Thoracic aorta (tissue), 2 donors: Measurements from ENCODE around the gene GSG1L. TPM values are rescaled to one million over a fixed set of nuclear protein-coding genes. Genes with fewer than 3 reads are reported as not detected.

Source experiments
- ATAC-seq: fragments of 150-250 bp; one replicate; pipeline ENCODE4 v1.8.0; 2017; ENCODE audit warnings: low read depth; ENCODE audit not compliant: insufficient number of reproducible peaks, low FRiP score
- DNase-seq: peaks from one replicate; pipeline ENCODE4 v3.0.0-alpha.2; 2020; ENCODE audit warnings: low spot score
- H3K27ac ChIP-seq, 2 donors: fragments of 200-600 bp; sonication (generic); 1 replicate in 1 of 2; 2 replicates in 1 of 2; pipeline ENCODE4 v1.5.1; 2016; ENCODE audit warnings: mild to moderate bottlenecking in 2 of 2, moderate library complexity in 2 of 2
- H3K27me3 ChIP-seq: fragments of 200-600 bp; sonication (generic); replicated peaks from 2 replicates; pipeline ENCODE4 v1.6.0; 2016; ENCODE audit warnings: mild to moderate bottlenecking; ENCODE audit not compliant: insufficient read depth
- H3K36me3 ChIP-seq: fragments of 200-600 bp; sonication (generic); one replicate; pipeline ENCODE4 v1.5.1; 2016
- H3K4me1 ChIP-seq, 2 donors: fragments of 200-600 bp; sonication (generic); 1 replicate in 1 of 2; 2 replicates in 1 of 2; pipeline versions ENCODE4 v1.5.1 to v1.6.0; 2016; ENCODE audit warnings: low read depth in 2 of 2, mild to moderate bottlenecking in 1 of 2; ENCODE audit not compliant: control insufficient read depth in 1 of 2
- H3K4me3 ChIP-seq: fragments of 200-600 bp; sonication (generic); 2 replicates; pipeline ENCODE4 v1.5.1; 2016; ENCODE audit warnings: mild to moderate bottlenecking
- H3K9me3 ChIP-seq: fragments of 200-600 bp; sonication (generic); 2 replicates; pipeline ENCODE4 v1.5.1; 2016
- CTCF ChIP-seq: fragments of 200-600 bp; sonication (generic); IDR thresholded peaks from one replicate; pipeline ENCODE4 v1.5.1; 2019; ENCODE audit warnings: antibody characterized with exemption
- total RNA-seq, 2 donors: library from RNA; depleted of rRNA; stranded (reverse); fragments of >200 nt; gene quantifications; one replicate each; pipeline versions ENCODE4 v1.1.0 to v1.2.3, GENCODE V29; 2016

GSG1L gene
- total RNA-seq, 2 donors from 2014 or later = 5.3 to 5.9 TPM

- no peaks in the 10 kb centered on the region for H3K9me3 ChIP-seq
- no peaks in the 10 kb centered on the region for H3K27me3 ChIP-seq
- H3K27ac ChIP-seq = no peak overlapping the region
- TF ChIP-seq CTCF = no peak
- no peak overlapping the region for H3K4me3 ChIP-seq
- DNase-seq (no peak), ATAC-seq (no peak)
- no peaks in the 10 kb centered on the region for H3K36me3 ChIP-seq
- H3K4me1 ChIP-seq = peaks cover 8 to 25% of the 10 kb centered on the region in 2 donors
Measured at GRCh38 chr16:27751233-27751632, 312.3 kb downstream of the GSG1L start.

- ATAC-seq (no peak), DNase-seq (no peak)
- Histone ChIP-seq H3K4me1 (peaks cover 5 to 20% of the 10 kb centered on the region in 2 donors), H3K4me3 (no peak overlapping the region), H3K27ac (no peak overlapping the region), H3K27me3 (no peaks in the 10 kb centered on the region), H3K36me3 (no peaks in the 10 kb centered on the region), H3K9me3 (no peaks in the 10 kb centered on the region)
- TF ChIP-seq CTCF = no peak
Measured at GRCh38 chr16:27749946-27750345, 313.6 kb downstream of the GSG1L start.

- DNase-seq = no peak
- ATAC-seq = no peak
- Histone ChIP-seq H3K36me3 (no peaks in the 10 kb centered on the region), H3K27me3 (no peaks in the 10 kb centered on the region), H3K27ac (no peak overlapping the region), H3K9me3 (no peaks in the 10 kb centered on the region), H3K4me1 (peaks cover 3 to 15% of the 10 kb centered on the region in 2 donors), H3K4me3 (no peak overlapping the region)
- no peak for TF ChIP-seq CTCF
Measured at GRCh38 chr16:27749547-27749875, 314.0 kb downstream of the GSG1L start.

GRCh38 chr16:27748868-27749546, 314.5 kb downstream of the GSG1L start:
- H3K9me3 ChIP-seq = no peaks in the 10 kb centered on the region
- H3K4me3 ChIP-seq = no peak overlapping the region
- no peak for ATAC-seq
- no peak for TF ChIP-seq CTCF
- DNase-seq = no peak
- peaks cover 0 to 14% of the 10 kb centered on the region in 2 donors for H3K4me1 ChIP-seq
- no peaks in the 10 kb centered on the region for H3K27me3 ChIP-seq
- no peaks in the 10 kb centered on the region for H3K36me3 ChIP-seq
- no peak overlapping the region for H3K27ac ChIP-seq

GRCh38 chr16:27747946-27748345, 315.6 kb downstream of the GSG1L start:
- Histone ChIP-seq H3K9me3 (no peaks in the 10 kb centered on the region), H3K27me3 (no peaks in the 10 kb centered on the region), H3K36me3 (no peaks in the 10 kb centered on the region), H3K4me1 (peaks cover 3 to 19% of the 10 kb centered on the region in 2 donors), H3K4me3 (no peak overlapping the region), H3K27ac (no peak overlapping the region)
- DNase-seq = no peak
- no peak for TF ChIP-seq CTCF
- no peak for ATAC-seq
